NB4 (cell line): ENCODE measurements around the gene HDGF.
A peak's percentile ranks its signal among the peaks of the same experiment; 100 is the strongest.

Source experiments
- DNase-seq: peaks from one replicate; pipeline ENCODE4 v3.0.0; 2010; ENCODE audit warnings: low read depth
- H3K4me3 ChIP-seq: one replicate; pipeline ENCODE4 v1.5.1; 2011; ENCODE audit warnings: mild to moderate bottlenecking, low read depth, low read length, moderate library complexity
- MAX ChIP-seq: IDR thresholded peaks from 2 replicates; pipeline ENCODE4 v1.6.1; 2011; ENCODE audit warnings: low read depth, low read length
- MYC ChIP-seq: IDR thresholded peaks from 2 replicates; pipeline ENCODE4 v1.6.1; 2011; ENCODE audit warnings: low read depth, low read length
- POLR2A ChIP-seq: IDR thresholded peaks from 2 replicates; pipeline ENCODE4 v1.6.1; 2011; ENCODE audit warnings: mild to moderate bottlenecking; ENCODE audit not compliant: insufficient read length; ENCODE audit errors: extremely low read depth
- TF ChIP-seq, protein P1 (sequence below): IDR thresholded peaks from one replicate; pipeline ENCODE4 v1.5.1; 2012; ENCODE audit warnings: low read depth, low read length

The HDGF gene

DNA sequence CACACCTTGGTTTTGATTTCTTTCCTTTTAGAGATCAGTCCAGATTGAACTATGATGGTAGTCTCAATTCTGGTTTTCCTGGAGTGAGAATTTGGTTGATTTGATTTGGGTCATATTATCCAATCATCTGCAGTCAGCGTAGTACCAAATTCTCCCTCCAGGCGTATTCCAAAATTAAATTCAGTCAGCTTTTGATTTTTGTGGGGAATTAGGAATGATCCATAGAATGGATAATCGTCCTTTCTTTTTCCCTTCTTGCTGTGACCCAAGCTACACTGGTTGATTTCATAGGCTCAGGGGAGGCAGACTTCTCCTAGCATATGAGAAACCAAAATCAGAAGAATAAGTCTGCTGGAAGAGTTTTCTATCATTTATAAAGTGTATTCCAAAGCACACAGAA lies 20.7 kb upstream of the HDGF start:
- no peak overlapping the region for H3K4me3 ChIP-seq
- no peak for DNase-seq
- TF ChIP-seq MYC (no peak), MAX (no peak), POLR2A (no peak)
- TF ChIP-seq, protein P1, sequence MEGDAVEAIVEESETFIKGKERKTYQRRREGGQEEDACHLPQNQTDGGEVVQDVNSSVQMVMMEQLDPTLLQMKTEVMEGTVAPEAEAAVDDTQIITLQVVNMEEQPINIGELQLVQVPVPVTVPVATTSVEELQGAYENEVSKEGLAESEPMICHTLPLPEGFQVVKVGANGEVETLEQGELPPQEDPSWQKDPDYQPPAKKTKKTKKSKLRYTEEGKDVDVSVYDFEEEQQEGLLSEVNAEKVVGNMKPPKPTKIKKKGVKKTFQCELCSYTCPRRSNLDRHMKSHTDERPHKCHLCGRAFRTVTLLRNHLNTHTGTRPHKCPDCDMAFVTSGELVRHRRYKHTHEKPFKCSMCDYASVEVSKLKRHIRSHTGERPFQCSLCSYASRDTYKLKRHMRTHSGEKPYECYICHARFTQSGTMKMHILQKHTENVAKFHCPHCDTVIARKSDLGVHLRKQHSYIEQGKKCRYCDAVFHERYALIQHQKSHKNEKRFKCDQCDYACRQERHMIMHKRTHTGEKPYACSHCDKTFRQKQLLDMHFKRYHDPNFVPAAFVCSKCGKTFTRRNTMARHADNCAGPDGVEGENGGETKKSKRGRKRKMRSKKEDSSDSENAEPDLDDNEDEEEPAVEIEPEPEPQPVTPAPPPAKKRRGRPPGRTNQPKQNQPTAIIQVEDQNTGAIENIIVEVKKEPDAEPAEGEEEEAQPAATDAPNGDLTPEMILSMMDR = no peak

DNA sequence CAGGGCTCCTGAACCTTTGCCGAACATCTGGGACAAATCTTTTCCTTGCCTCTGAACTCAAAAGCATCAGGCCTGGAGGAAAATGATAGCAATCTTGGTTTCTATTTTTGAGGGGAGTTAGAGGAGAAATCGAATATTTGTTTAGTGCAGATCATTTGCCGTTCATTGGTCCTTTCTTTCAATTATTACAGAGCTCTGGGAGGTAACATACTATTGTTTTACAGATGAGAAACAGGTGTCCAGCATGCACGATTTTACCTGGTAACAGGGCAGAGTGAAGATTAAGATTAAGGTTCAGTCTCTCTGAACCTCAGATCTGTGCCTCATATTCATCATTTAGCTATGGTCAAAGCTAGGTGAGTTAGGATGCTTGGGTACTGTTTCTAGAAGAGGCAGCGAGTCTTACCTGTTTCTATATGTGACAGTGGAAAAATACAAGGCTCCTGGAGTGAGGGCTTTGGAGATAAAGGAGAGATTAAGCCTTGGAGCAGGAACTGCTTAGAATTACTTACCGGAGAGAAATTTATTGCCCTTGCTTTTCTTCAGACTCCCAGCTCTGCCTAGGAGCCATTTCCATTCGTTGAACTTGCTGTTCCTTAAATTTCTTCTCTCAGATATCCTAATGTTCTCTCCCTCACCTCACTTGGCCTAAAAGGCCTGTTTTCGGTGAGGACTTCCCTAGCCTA lies 17.3 kb upstream of the HDGF start:
- H3K4me3 ChIP-seq = peak overlapping the region; percentile 83
- TF ChIP-seq, protein P1 = no peak
- DNase-seq = no peak

DNA sequence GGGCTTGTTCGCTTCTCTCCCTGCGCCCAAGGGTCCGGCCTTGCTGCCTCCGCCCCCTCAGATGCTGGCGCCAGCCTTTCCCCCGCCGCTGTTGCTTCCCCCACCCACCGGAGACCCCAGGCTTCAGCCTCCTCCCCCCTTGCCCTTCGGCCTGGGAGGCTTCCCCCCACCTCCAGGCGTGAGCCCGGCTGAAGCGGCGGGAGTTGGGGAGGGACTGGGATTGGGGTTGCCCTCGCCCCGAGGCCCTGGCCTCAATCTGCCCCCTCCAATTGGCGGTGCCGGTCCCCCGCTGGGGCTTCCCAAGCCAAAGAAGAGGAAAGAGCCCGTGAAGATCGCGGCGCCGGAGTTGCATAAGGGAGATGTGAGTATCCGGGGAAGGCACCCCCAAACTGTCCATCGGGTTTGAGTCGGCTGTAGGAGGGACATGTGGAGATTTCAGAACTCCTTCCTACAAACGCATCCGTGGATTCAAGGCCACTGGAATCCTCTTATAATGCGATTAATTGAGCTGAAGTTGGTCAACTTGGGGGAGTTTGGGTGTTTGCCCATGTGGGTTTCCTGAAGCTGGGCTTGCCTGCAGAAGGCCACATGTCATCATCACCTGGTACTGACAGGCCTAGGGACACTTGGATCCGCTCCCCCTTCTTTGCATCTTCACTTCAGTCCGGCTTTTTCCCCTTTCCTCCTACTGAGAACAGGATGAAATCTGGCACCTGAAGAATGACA lies 16.6 kb upstream of the HDGF start:
- peak overlapping the region; percentile 83 for H3K4me3 ChIP-seq
- peak; percentile 61 for DNase-seq
- TF ChIP-seq, protein P1 = no peak
- TF ChIP-seq POLR2A = no peak
- TF ChIP-seq MYC = peak; percentile 42; the same call in 1 of the 2 replicates
- TF ChIP-seq MAX = peak; percentile 68

- TF ChIP-seq MAX = peak; percentile 39; the same call in 1 of the 2 replicates
- peak; percentile 88 for TF ChIP-seq MYC
- TF ChIP-seq POLR2A = peak; percentile 64
- TF ChIP-seq, protein P1 = no peak
- H3K4me3 ChIP-seq = peak within 1 kb of the TSS; percentile 84
- DNase-seq = peak; percentile 100
Measured at GRCh38 chr1:156767101-156767878, 15.8 kb upstream of the HDGF start, which contains the start of gene PRCC. Gene PRCC, plus strand, starts transcription at chr1:156767535. Its CDS starts 237 bp downstream, at chr1:156767772.

DNA sequence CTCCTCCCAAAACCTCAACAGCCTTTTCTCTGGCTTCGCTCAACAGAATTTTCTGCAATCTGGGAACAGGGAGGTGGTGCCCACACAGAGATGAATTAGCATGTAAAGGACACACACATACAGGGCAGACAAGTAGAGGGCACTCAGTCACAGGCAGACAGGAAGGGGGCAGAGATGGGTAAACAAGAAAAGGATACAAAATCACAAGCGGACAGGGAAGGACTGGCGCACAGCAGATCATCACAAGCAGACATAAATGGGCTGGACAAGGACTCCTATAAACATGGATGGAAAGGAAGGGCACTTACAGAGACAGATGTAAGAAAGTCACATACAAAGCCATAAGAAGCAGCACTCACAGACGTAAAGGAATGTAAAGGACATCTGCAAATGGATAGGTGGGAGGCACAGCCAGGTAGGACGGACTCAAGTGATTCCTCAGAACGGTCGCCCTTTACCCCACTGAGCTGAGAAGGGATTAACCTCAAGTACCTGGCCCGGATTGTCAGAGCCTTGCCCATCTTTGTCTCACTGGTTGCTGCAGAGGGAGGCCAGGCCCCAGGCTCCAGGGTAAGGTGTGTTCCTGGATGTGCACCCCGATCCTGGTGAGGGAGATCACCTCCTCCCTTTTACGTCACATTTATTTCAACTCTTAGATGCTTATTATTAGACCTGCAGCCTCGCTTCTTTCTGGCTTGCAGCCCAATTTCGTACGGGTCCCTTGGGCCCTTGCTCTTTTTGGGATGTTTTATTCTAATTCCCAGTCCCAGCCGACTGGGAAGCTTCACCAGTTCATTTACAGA lies 15.0 kb upstream of the HDGF start:
- TF ChIP-seq MYC (no peak), MAX (no peak), POLR2A (no peak)
- TF ChIP-seq, protein P1 = no peak
- DNase-seq = no peak
- H3K4me3 ChIP-seq = peak overlapping the region; percentile 84
